Mesodermal cell (in vitro differentiated cells): ENCODE results near the gene CCKAR.
"Not testable (repeated sequence)": the region's sequence is repeated elsewhere in the genome, so short reads cannot be mapped to it uniquely, and the experiment has no call there.

Experiments
- H3K27ac ChIP-seq: 2 replicates; pipeline ENCODE4 v1.7.0; 2013; ENCODE audit warnings: mild to moderate bottlenecking, low read depth, low read length, moderate library complexity; ENCODE audit not compliant: severe bottlenecking
- H3K36me3 ChIP-seq: 2 replicates; pipeline ENCODE4 v1.7.1; 2013; ENCODE audit warnings: mild to moderate bottlenecking, low read length, moderate library complexity; ENCODE audit not compliant: control insufficient read depth, insufficient read depth
- H3K4me1 ChIP-seq: one replicate; pipeline ENCODE4 v1.7.1; 2013; ENCODE audit warnings: mild to moderate bottlenecking, low read length; ENCODE audit not compliant: insufficient read depth, control insufficient read depth, poor library complexity, severe bottlenecking
- H3K4me3 ChIP-seq: 2 replicates; pipeline ENCODE4 v1.7.0; 2013; ENCODE audit warnings: low read length, control low read depth, mild to moderate bottlenecking; ENCODE audit not compliant: insufficient read depth, poor library complexity, severe bottlenecking; ENCODE audit errors: extremely low read depth
- H3K9me3 ChIP-seq: 2 replicates; pipeline ENCODE4 v1.7.1; 2013; ENCODE audit warnings: mild to moderate bottlenecking, low read length, moderate library complexity; ENCODE audit not compliant: control insufficient read depth
- WGBS, 2 experiments: methylation state at CpG; one replicate each; pipeline ENCODE4 v1.1.5; 2013; ENCODE audit warnings: missing lambda C conversion rate in 2 of 2; ENCODE audit not compliant: insufficient coverage in 2 of 2; 5-methylcytosine and 5-hydroxymethylcytosine counted together

The CCKAR gene

DNA sequence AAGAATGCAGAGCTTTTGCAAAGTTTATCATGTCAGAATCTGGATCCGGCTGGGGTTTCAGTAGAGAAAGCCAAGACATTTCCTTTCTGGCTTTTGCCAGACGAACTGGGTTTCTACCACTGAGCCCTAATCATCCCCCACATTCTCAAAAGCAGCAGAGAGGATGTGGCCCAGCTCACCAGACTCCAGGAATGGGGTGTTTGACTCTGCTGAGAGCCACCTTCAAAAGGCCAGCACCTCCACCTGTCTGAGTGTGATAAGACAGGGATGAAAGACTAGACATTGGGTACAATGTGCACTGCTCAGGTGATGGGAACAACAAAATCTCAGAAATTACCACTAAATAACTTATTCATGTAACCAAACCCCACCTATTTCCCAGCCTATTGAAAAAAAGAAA is 25.7 kb upstream of the CCKAR start:
- Histone ChIP-seq H3K36me3 (no peaks in the 10 kb centered on the region), H3K9me3 (no peaks in the 10 kb centered on the region), H3K4me3 (no peak overlapping the region), H3K4me1 (no peaks in the 10 kb centered on the region), H3K27ac (no peak overlapping the region)
- WGBS, 2 experiments = no CpG with 5 or more reads among the region's 2 CpGs

DNA sequence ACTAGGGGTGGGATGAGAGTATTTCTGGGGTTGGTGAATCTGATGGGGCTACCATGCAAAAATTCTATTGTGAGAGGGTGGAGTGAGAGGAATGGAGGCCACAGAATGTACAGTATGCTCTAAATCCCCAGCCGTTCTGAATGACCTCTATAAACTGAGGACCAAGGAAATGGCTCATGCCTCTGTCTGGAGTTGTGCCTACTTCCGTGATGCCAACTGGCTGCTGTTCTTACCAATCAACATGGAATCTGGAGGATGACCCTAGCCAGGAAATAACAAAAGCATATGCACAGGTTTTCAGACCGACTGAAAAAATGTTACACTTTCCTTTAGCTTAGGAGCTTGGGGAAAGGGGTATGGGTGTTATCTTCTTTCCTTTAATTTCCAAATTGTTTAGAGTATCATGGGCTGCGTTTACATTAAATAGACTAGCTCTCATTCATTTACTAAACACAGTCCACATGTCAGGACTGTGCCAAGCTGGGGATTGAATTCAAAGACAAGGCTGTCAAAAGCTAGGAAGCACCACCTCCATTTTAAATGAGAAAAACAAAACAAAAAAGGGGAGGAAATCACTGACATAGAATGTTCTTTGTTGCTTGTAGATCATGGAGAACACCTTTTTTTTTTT is 20.2 kb upstream of the CCKAR start:
- no peaks in the 10 kb centered on the region for H3K36me3 ChIP-seq
- peak overlapping the region; percentile 72 for H3K27ac ChIP-seq
- no peak overlapping the region for H3K4me3 ChIP-seq
- no peaks in the 10 kb centered on the region for H3K9me3 ChIP-seq
- WGBS, 2 experiments = 53 to 100% methylated on average over 1 to 2 of the region's 4 CpGs
- H3K4me1 ChIP-seq = peaks cover 7% of the 10 kb centered on the region

DNA sequence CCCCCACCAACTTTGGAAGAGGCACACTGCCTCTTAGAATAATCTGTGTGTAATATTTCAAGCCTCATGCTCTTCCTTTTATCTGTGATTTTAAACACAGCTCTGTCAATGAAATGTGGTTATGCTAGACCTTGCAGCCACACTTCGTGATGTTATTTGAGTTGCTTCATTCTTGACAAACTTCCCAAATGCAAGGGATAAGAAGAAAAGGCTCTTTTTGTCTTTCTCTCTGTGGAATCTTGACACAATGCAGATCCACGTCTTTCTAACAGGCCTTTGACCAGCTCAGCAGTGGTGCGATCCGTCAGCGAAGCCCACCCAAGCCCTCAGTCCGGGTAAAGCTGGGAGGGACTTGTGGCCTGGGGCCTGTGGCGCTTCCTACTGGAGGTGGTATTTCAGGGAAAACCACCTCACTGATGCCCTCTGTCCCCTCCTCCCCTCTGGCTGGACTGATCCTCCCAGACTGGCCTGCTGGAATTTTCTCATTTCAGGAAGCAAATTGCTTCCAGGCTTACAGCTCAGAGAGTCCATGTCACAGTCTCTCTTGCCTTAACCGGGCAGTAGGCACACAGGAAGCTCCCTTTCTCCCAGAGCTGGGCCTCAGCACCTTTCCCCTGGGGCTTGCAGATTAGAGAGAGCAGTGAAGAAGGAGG is 19.5 kb upstream of the CCKAR start:
- peak overlapping the region; percentile 72 for H3K27ac ChIP-seq
- H3K9me3 ChIP-seq = no peaks in the 10 kb centered on the region
- H3K36me3 ChIP-seq = no peaks in the 10 kb centered on the region
- 82 to 83% methylated on average over 7 to 8 of the region's 8 CpGs for WGBS, 2 experiments
- peaks cover 7% of the 10 kb centered on the region for H3K4me1 ChIP-seq
- no peak overlapping the region for H3K4me3 ChIP-seq

DNA sequence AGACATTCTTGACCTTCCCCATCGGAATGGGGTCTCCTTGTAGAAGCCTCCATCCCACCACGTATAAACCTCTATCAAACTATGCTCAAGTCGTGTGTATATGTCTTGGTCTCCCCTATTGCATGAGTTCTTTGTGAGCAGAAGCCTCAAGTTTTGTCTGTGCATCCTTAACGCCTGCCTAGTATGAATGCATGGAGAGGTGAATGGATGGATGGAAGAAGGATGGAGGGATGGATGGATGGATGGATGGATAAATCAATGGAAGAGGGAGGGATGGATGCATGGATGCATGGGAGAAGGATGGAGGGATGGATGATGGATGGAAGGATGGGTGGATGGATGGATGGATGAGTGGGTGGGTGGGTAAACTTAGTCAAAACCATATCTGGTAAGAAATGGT is 17.0 kb upstream of the CCKAR start:
- Histone ChIP-seq H3K9me3 (no peaks in the 10 kb centered on the region), H3K4me3 (no peak overlapping the region), H3K4me1 (peaks cover 7% of the 10 kb centered on the region), H3K27ac (no peak overlapping the region), H3K36me3 (no peaks in the 10 kb centered on the region)
- WGBS, 2 experiments = 85 to 87% methylated on average over 4 of the region's 4 CpGs

DNA sequence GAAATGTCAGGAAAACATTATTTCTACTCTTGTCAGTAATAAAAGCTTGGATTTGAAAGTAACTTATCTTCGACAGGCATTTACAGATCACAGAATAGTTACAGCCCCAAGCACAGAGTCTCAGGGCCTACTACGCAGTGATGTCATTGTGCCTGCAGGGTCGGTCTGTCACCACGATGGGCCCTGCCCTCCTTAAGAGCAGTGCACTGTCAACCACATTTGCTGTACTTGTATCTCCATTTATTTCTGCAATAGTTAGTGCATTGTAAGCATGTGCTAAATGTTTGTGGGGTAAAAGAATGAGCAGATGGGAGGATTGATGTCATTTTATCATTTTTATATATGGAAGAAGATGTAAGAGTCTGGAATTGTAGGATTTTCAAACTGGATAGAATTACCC is 13.6 kb upstream of the CCKAR start:
- H3K9me3 ChIP-seq = no peaks in the 10 kb centered on the region
- H3K36me3 ChIP-seq = no peaks in the 10 kb centered on the region
- 76 to 100% methylated on average over 1 to 3 of the region's 4 CpGs for WGBS, 2 experiments
- H3K27ac ChIP-seq = no peak overlapping the region
- no peaks in the 10 kb centered on the region for H3K4me1 ChIP-seq
- H3K4me3 ChIP-seq = no peak overlapping the region

DNA sequence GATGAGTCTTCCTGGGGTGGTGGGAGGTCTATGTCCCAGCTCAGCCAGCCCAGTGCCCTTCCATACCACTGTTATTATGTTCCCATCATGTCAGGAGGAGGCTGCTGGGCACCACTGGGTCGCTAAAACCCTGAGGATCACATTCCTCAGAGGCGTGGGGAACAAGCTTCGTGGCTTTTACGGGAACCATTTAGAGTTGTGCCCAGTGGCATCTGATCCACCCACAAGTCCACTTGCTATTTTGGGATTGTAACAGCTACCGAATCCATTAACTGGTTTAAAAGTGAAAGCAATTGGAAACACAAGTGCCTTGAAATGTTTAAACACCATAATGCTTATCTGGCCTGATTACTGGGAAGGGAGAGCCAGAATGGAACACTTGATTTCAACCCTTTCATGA is 13.1 kb upstream of the CCKAR start:
- H3K27ac ChIP-seq = no peak overlapping the region
- WGBS, 2 experiments = 75 to 89% methylated on average over 4 to 5 of the region's 5 CpGs
- H3K4me1 ChIP-seq = no peaks in the 10 kb centered on the region
- no peak overlapping the region for H3K4me3 ChIP-seq
- H3K36me3 ChIP-seq = no peaks in the 10 kb centered on the region
- H3K9me3 ChIP-seq = no peaks in the 10 kb centered on the region

DNA sequence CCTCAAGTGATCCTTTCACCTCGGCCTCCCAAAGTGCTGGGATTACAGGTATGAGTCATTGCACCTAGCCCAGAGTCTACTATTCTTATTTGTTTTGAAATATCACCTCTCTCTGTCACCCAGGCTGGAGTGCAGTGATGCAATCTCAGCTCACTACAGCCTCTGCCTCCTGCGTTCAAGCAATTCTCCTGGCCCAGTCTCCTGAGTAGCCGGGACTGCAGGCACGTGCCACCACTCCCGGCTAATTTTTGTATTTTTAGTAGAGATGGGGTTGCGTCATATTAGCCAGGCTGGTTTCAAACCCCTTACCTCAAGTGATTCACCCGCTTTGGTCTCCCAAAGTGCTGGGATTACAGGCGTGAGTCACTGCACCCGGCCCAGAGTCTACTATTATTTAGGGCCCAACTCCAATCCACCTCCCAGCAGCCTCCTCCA is 10.3 kb upstream of the CCKAR start:
- not testable (repeated sequence) for H3K27ac ChIP-seq, H3K4me3 ChIP-seq, H3K9me3 ChIP-seq, H3K4me1 ChIP-seq, H3K36me3 ChIP-seq
- WGBS, 2 experiments = 89% methylated on average over 3 to 5 of the region's 9 CpGs

DNA sequence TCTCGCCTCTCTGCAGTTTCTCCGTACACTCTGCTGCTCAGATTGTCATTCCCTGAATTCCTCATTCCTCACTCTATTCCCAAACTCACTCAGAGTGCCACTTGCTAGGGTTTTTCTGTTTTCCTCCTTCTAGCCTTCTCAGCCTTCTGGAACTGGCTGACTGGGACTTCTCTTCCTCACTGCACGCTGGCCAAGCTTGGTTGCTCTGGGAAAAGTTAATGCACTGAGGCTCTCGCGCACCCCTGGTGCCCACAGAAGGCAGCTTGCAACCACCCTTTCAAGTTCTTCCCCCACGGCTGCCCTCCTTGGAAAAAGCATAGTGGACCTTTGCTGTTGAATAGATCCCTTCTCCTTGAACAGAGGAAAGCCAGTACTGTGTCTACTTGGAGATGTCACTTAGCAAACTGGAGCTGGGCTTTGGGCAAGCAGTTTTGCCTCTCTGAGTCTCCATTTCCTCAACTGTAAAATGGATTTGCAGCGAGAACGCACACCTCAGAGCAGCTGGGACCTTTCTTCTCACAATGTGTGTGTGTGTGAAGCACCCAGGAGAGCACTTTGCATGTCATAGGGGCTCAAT is 6.0 kb upstream of the CCKAR start:
- H3K9me3 ChIP-seq = no peaks in the 10 kb centered on the region
- H3K4me3 ChIP-seq = no peak overlapping the region
- no peaks in the 10 kb centered on the region for H3K36me3 ChIP-seq
- 88 to 90% methylated on average over 4 to 6 of the region's 8 CpGs for WGBS, 2 experiments
- no peaks in the 10 kb centered on the region for H3K4me1 ChIP-seq
- H3K27ac ChIP-seq = no peak overlapping the region

DNA sequence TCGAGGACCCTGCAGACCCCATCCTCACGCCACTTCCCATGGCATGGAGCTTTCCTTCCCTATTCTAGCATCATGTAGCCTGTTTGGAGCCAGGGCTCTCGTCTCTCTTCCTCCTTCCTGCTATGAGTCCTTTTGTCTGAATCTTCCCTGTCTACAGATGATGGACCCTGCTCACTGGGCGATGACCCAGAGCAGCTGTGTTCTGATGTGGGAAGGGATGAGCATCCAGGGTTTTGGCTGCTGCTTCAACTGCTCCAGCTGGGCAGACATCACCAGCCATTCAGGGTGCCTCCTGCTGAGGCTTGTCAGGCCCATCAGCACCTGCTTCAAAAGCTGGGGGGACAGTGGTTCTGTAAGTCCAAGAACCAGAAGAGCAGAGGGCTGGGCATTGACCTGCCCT is 3.2 kb upstream of the CCKAR start:
- Histone ChIP-seq H3K27ac (no peak overlapping the region), H3K4me3 (no peak overlapping the region), H3K9me3 (no peaks in the 10 kb centered on the region), H3K36me3 (no peaks in the 10 kb centered on the region), H3K4me1 (no peaks in the 10 kb centered on the region)
- 93 to 96% methylated on average over 3 to 4 of the region's 4 CpGs for WGBS, 2 experiments

DNA sequence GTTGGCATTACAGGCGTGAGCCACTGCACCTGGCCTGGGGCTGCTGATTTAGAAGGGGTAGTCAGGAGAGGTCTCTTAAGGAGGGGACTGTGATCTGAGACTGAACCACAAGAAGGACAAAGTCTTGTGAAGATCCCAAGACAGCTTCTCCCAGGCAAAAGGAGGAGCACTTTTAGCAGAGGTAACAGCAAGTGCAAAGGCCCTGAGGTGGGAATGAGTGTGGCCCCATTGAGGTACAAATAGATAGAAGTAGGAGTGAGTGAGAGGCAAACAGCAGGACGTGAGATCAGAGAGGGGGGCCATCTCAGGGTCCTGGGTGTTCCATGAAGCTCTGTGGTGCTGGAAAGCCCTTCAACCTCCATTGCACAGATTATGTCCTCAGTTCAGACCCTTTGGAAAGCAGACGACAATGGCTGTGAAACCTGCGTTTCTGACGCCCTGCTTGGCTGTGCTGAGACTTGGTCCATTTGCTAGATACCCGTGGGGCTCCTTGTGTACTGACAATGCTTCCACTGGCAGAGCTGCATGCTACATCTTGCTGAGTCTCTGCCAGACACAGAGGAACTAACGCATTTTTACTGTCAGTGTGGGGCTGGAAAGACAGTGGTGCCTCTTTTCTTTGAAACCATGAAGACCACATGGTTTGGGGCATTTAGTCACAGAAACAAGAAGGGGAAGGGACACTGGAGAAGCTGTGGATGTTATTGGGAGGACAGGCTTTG is 1.3 kb upstream of the CCKAR start:
- H3K4me3 ChIP-seq = no peak overlapping the region
- WGBS, 2 experiments = 86 to 88% methylated on average over 6 to 7 of the region's 7 CpGs
- H3K9me3 ChIP-seq = no peaks in the 10 kb centered on the region
- no peak overlapping the region for H3K27ac ChIP-seq
- H3K4me1 ChIP-seq = no peaks in the 10 kb centered on the region
- H3K36me3 ChIP-seq = no peaks in the 10 kb centered on the region

DNA sequence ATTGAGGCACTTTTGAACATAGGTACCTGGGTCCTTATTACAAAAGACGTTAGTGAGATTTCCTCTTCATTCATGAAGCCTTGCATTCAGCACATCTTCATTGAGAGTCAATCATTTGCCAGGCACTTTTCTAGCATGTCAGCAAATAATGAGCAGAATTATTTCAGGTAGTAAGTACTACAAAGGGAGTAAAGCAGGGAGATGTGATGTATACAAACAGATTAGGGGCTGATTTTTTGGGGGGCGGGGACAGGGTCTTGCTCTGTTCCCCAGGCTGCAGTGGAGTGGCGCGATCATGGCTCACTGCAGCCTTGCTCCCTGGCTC is 638 bp upstream of the CCKAR start:
- H3K4me1 ChIP-seq = no peaks in the 10 kb centered on the region
- no peak overlapping the region for H3K4me3 ChIP-seq
- H3K27ac ChIP-seq = no peak overlapping the region
- 89 to 92% methylated on average over 4 of the region's 4 CpGs for WGBS, 2 experiments
- H3K36me3 ChIP-seq = no peaks in the 10 kb centered on the region
- H3K9me3 ChIP-seq = no peaks in the 10 kb centered on the region
